HG03135 (cell line): ENCODE data around the gene PPEF1.

Source experiments
- ATAC-seq: cut with Tn5 transposase; IDR thresholded peaks from one replicate; pipeline ENCODE4 v1.9.1; 2021; ENCODE audit warnings: mild to moderate bottlenecking, moderate library complexity; ENCODE audit not compliant: unreplicated experiment

PPEF1 gene

DNA sequence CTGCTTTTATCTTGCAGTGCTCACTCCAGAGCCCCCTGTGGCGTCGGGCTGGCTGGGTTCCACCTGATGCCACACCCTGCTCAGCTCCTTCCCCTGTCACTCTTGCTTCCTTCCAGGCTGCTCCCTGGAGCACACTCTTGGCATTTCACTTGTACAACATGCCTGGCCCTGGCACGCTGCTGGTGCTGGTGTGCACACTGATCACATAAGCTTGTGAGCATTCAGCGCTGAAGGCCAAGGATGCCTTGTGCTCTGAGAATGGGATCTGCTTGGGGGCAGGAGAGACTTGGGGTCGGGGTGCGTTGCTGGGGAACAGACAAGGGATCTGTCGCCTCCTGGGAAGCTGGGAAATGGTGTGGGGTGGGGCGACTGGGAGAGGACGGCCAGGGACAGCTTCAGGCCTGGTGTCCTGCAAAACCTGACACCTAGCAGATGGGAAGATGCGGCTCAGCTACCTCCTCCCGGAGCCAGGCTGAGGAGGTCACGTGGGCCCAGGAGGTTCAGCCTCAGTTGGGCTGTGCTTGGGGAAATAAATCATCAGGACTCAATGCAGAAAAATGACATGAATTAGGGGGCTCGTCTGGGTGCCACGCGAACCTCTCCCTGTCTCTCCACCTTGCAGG lies 167.9 kb downstream of the PPEF1 start:
- no peak for ATAC-seq

DNA sequence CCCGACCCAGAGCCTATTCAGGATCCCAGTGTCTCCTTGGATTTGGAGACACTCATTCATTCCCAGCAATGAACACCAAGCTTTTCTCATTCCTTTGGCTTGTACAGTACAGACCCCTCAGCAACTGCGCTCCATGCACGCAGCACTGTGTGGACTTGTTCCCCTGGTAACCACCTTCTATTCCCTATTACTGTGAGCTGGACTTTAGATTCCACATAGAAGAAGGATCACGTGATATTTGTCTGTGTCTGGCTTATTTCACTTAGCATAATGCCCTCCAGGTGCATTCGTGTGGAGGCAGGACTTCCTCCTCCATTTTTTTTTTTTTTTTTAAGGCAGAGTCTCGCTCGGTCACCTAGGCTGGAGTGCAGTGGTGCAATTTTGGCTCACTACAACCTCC lies 170.0 kb downstream of the PPEF1 start:
- no peak for ATAC-seq
